GM10847 (cell line): Measurements from ENCODE around the gene PEX11B.

ENCODE experiments used
- POLR2A ChIP-seq: IDR thresholded peaks from 2 replicates; pipeline ENCODE4 v1.6.1; 2011; ENCODE audit not compliant: insufficient read length; ENCODE audit errors: extremely low read depth

The PEX11B gene

GRCh38 chr1:145892486-145893087 is 25.9 kb downstream of the PEX11B start:
- TF ChIP-seq POLR2A, result no peak

GRCh38 chr1:145891587-145892485 is 26.7 kb downstream of the PEX11B start:
- TF ChIP-seq POLR2A, result no peak

GRCh38 chr1:145891143-145891542 is 27.4 kb downstream of the PEX11B start:
- TF ChIP-seq POLR2A, result no peak

GRCh38 chr1:145889722-145890121 is 28.8 kb downstream of the PEX11B start:
- TF ChIP-seq POLR2A, result no peak

GRCh38 chr1:145887631-145888030 is 30.9 kb downstream of the PEX11B start:
- no peak for TF ChIP-seq POLR2A

GRCh38 chr1:145886816-145887215 is 31.7 kb downstream of the PEX11B start:
- TF ChIP-seq POLR2A, result no peak

- TF ChIP-seq POLR2A, result no peak
Observed at GRCh38 chr1:145886390-145886789, 32.1 kb downstream of the PEX11B start.

- no peak for TF ChIP-seq POLR2A
Observed at GRCh38 chr1:145885738-145886287, 32.7 kb downstream of the PEX11B start, which contains the start of gene ANKRD35. ANKRD35 (minus strand) TSS chr1:145885866; CDS start chr1:145885758, 108 bp downstream.

- no peak for TF ChIP-seq POLR2A
Observed at GRCh38 chr1:145884675-145885074, 33.8 kb downstream of the PEX11B start.

- TF ChIP-seq POLR2A, result no peak
Observed at GRCh38 chr1:145879775-145880174, 38.7 kb downstream of the PEX11B start.

GRCh38 chr1:145878724-145879123 is 39.8 kb downstream of the PEX11B start:
- TF ChIP-seq POLR2A, result no peak

GRCh38 chr1:145877923-145878486 is 40.5 kb downstream of the PEX11B start:
- TF ChIP-seq POLR2A, result no peak

- TF ChIP-seq POLR2A, result no peak
Observed at GRCh38 chr1:145874646-145875045, 43.9 kb downstream of the PEX11B start.

- no peak for TF ChIP-seq POLR2A
Observed at GRCh38 chr1:145871994-145872924, 46.3 kb downstream of the PEX11B start.

GRCh38 chr1:145868232-145868631 is 50.3 kb downstream of the PEX11B start:
- no peak for TF ChIP-seq POLR2A
